NCI-H460 (cell line): Measurements from ENCODE around the gene AKAP12. TPM values are rescaled to one million over a fixed set of nuclear protein-coding genes. Genes with fewer than 3 reads are reported as not detected.
"Not testable (repeated sequence)": the region's sequence is repeated elsewhere in the genome, so short reads cannot be mapped to it uniquely, and the experiment has no call there.

Source experiments
- DNase-seq: peaks from one replicate; pipeline ENCODE4 v3.0.0-alpha.2; 2016; ENCODE audit warnings: low read depth; ENCODE audit errors: extremely low read depth
- total RNA-seq: library from RNA; depleted of rRNA; stranded (reverse); fragments of >200 nt; shearing (Covaris generic); gene quantifications from 2 replicates; pipeline ENCODE4 v1.2.3, GENCODE V29; 2014

Gene AKAP12
- total RNA-seq, 1 experiment from 2014 or later = 7.8 TPM

DNA sequence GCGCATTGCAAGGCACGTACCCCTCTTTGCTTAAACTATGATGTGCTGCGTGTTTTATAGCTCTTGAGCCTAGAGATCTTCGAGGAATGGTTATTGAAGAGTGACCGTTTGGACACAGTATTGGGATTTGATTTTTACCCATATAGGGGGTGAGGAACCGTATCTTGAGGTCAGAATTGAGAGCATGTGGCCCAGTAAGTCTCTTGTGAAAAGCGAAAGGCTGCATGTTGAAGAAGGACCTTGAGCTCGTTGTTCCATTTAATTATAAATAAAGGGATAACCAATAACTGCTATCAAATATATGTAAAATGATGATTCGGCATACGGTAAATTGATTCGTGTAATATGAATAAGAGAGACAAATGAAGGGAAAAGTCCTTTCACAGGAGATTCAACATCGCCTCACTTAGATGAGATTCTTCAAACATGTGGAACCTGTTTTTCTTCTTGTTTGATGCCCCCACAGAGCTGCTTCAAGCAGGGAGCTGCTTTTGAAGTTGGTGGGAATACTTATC, 66.6 kb downstream of the AKAP12 start:
- DNase-seq = no peak

- DNase-seq = no peak
Measured at GRCh38 chr6:151307501-151307900, 67.7 kb downstream of the AKAP12 start.

GRCh38 chr6:151309619-151310018, 69.9 kb downstream of the AKAP12 start:
- DNase-seq = no peak

- no peak for DNase-seq
Measured at GRCh38 chr6:151310279-151310678, 70.5 kb downstream of the AKAP12 start.

GRCh38 chr6:151310852-151311767, 71.3 kb downstream of the AKAP12 start:
- no peak for DNase-seq

DNA sequence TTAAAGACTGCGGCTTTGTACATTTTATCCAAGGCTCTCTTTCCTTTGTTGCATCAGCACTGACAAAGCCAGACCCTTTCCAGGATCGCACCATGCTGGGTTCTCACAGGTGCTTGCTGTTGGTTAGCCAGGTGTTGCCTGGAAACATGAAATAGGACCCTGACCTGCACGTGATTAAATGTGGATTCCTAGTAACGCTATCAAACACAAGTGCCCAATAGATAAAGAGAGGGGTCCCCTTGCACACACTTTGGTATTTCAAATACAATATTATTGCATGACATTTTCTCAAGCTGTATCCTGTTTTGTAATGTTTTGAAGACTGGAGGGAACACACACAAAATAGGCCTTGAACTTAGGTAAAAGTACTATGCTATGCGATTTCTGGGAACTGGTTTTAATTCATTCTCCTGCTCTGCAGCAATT, 73.3 kb downstream of the AKAP12 start:
- no peak for DNase-seq

GRCh38 chr6:151315661-151316060, 75.9 kb downstream of the AKAP12 start:
- not testable (repeated sequence) for DNase-seq

GRCh38 chr6:151317103-151317994, 77.6 kb downstream of the AKAP12 start:
- DNase-seq = no peak

DNA sequence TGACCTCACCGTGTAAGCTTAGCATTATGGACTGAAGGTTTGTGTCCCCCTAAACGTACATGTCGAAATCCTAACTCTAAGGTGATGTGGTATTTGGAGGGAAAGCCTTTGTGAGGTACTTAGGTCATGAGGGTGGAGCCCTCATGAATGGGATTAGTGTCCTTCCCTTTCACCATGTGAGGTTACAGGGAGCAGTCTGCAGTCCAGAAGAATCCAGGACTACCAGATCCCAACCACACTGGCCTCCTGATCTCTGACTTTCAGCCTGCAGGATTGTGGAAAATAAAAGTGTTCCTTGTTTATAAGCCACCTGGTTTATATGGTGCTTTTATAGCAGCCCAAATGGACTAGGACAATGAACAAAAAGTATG, 78.2 kb downstream of the AKAP12 start:
- DNase-seq = no peak

DNA sequence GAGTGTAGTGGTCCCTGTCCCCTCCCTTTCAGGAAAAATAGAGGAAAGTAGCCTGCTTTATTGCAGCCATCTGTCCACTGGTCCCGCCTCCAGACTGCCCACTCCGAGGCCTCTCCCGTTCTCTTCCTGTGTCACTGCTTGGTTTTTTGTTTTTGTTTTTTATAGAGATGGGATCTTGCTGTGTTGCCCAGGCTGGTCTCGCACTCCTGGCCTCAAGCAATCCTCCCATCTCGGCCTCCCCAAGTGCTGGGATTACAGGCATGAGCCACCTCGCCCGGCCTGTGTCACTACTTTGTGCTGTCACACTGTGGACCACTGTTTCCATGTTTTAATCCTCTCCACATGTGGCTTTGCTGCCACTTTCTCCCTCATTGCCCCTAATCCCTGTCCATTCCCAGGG, 80.4 kb downstream of the AKAP12 start:
- DNase-seq = no peak

DNA sequence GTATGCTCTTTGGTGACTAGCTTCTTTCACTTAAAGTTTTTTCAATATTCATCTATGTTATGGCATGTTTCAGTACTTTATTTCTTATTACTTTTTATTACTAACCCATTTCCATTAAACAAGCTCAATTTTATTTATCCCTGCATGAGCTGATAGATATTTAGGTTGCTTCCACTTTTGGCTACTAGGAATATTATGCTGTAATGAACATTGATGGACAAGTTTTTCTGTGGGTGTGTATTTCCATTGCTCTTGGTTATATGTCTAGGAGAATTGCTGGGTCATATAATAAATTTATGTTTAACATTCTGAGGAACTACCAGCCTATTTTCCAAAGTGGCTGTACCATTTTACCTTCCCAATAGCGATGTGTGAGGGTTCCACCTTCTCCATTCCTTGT, 81.7 kb downstream of the AKAP12 start:
- no peak for DNase-seq

GRCh38 chr6:151322570-151322969, 82.8 kb downstream of the AKAP12 start:
- DNase-seq = peak; percentile 4

- DNase-seq = peak; percentile 55
Measured at GRCh38 chr6:151323791-151324487, 84.2 kb downstream of the AKAP12 start.

DNA sequence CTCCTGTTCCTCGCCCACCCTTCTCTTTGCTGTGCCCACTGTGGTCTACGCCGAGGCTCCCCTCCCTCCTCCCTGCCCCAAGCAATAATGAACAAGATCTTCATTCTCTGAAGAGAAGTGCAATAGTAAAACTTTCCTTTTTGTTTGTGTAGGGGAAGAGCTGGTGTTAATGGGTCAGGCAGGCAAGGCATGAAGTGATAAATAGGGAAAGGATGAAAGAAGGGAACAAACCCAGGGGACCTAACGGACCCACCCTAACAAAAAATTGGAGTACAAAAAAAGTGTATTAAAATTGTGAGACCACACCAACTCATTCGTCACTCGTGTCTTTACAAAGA, 84.7 kb downstream of the AKAP12 start:
- DNase-seq = no peak

DNA sequence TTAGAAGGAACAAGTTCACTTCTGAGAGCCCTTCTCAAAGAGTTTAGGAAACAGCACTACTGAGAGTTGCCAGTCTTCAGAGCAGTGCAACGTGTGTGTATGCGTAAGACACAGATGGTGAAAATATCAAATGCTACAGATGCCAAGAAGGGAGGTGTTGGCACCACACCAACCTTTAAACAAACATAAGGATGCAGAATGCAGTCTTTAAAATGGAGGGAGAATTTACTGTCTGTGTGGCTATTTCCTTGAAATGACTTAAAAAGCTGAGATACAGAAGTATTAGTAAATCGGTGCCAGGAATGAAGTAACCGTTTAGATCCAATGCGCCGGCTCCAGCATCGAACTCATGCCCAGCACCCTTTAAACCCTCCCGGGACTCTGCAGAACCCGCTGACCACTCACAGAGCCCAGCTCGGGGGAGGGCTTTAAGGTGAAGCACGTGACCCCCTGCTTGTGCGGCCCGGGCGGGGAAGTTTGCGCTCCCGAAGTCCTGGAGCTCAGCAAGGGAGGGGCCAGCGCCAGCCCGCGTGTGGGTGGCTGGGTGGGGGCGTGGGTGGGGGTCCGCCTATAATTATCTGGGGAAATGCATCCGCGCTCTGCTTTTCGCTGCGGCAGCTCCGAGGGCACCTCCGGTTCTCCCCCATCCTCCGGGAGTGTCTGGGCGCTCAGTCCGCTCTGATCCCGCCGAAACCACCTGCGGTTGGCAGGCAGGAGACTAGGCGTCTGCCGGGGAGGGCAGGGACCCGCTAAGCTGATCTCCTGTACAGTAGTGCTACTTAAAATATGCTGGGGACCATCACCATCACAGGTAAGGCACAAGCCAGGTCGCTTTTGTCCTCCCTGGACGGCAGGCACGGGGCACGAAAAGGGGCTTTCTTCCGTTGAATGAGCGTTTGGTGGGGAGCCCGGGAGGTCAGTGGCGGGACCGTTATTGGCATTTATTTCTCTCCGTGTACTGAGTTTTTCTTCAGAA, 85.6 kb downstream of the AKAP12 start:
- DNase-seq = peak; percentile 9

GRCh38 chr6:151326116-151326825, 86.5 kb downstream of the AKAP12 start:
- no peak for DNase-seq

- no peak for DNase-seq
Measured at GRCh38 chr6:151327101-151327500, 87.3 kb downstream of the AKAP12 start.

GRCh38 chr6:151330130-151330696, 90.4 kb downstream of the AKAP12 start:
- no peak for DNase-seq

- DNase-seq = no peak
Measured at GRCh38 chr6:151335930-151336329, 96.2 kb downstream of the AKAP12 start.
